ENCODE results near the gene ALKBH2. TPM values are rescaled to one million over a fixed set of nuclear protein-coding genes. Genes with fewer than 3 reads are reported as not detected.

Gene ALKBH2
- total and polyA plus RNA-seq, 2 experiments from 2014 or later, result 14.8 to 20.4 TPM

- Histone ChIP-seq H3K4me1 (ENCODE audit: insufficient read depth) (no peaks in the 10 kb centered on the region), H3K36me3 (ENCODE audit: low read depth) (peaks cover 3% of the 10 kb centered on the region; the same call in 1 of the 2 replicates), H3K9ac (no peak overlapping the region), H3F3A (ENCODE audit: insufficient read depth) (no peaks in the 10 kb centered on the region), H3K9me3 (ENCODE audit: low read depth) (no peaks in the 10 kb centered on the region), H3K4me2 (ENCODE audit: unreplicated experiment) (no peak overlapping the region), H4K20me1 (ENCODE audit: insufficient read depth) (no peaks in the 10 kb centered on the region), H2AFZ (no peak overlapping the region), H3K9me2 (ENCODE audit: insufficient read depth) (no peaks in the 10 kb centered on the region), H3K27me3 (replicated peaks; ENCODE audit: insufficient read depth) (no peaks in the 10 kb centered on the region), H3K79me2 (ENCODE audit: insufficient read depth) (no peaks in the 10 kb centered on the region), H3K4me3 (no peak overlapping the region), H3K27ac (no peak overlapping the region)
- DNase-seq, result no peak
- WGBS, 2 experiments (ENCODE audit: low coverage in 1 of 2, low lambda C conversion rate in 2 of 2, missing lambda C conversion rate in 2 of 2), result 85 to 87% methylated on average over 5 of the region's 5 CpGs
- TF ChIP-seq EZH2phosphoT487 (IDR thresholded peaks at IDR 0.05; ENCODE audit: insufficient read depth, low read depth) (no peak), EZH2 (IDR thresholded peaks at IDR 0.05; ENCODE audit: insufficient read depth, poor library complexity, severe bottlenecking) (no peak)
- in situ Hi-C loops (cut with MboI), result no loop called here
Measured at GRCh38 chr12:109065154-109065852, 28.0 kb downstream of the ALKBH2 start.

GRCh38 chr12:109064143-109064542 is 29.1 kb downstream of the ALKBH2 start:
- Histone ChIP-seq H3K27ac (no peak overlapping the region), H3K36me3 (ENCODE audit: low read depth) (peaks cover 3% of the 10 kb centered on the region; the same call in 1 of the 2 replicates), H3F3A (ENCODE audit: insufficient read depth) (no peaks in the 10 kb centered on the region), H3K27me3 (replicated peaks; ENCODE audit: insufficient read depth) (no peaks in the 10 kb centered on the region), H3K9me2 (ENCODE audit: insufficient read depth) (no peaks in the 10 kb centered on the region), H3K4me2 (ENCODE audit: unreplicated experiment) (no peak overlapping the region), H3K9me3 (ENCODE audit: low read depth) (no peaks in the 10 kb centered on the region), H3K4me1 (ENCODE audit: insufficient read depth) (no peaks in the 10 kb centered on the region), H3K4me3 (no peak overlapping the region), H4K20me1 (ENCODE audit: insufficient read depth) (no peaks in the 10 kb centered on the region), H2AFZ (no peak overlapping the region), H3K9ac (no peak overlapping the region), H3K79me2 (ENCODE audit: insufficient read depth) (no peaks in the 10 kb centered on the region)
- TF ChIP-seq EZH2 (IDR thresholded peaks at IDR 0.05; ENCODE audit: insufficient read depth, poor library complexity, severe bottlenecking) (no peak), EZH2phosphoT487 (IDR thresholded peaks at IDR 0.05; ENCODE audit: insufficient read depth, low read depth) (no peak)
- 83 to 88% methylated on average over 3 of the region's 3 CpGs for WGBS, 2 experiments (ENCODE audit: low coverage in 1 of 2, low lambda C conversion rate in 2 of 2, missing lambda C conversion rate in 2 of 2)
- DNase-seq, result no peak
- in situ Hi-C loops (cut with MboI), result no loop called here

DNA sequence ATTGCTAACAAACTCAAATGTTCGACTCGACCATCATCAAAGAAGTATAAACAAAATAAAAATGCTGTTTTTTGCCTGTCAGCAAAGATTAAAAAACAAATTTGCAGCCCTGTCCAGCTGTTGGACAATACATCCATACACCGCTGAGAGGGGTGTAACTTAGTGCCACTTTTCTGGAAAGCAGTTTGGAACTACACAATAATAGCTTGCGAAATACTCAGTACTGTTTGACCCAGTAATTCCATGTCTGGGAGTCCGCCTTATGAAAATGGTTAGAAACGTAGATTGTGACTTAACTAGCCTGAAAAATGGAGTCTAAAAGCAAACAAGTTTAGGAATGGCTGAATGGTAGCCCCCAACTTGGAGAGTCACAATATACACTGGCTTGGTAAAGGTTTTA is 34.5 kb downstream of the ALKBH2 start:
- Histone ChIP-seq H3K4me1 (ENCODE audit: insufficient read depth) (0 out of 2 replicates have a peak, but pooled peaks cover 2% of the 10 kb centered on the region), H3K36me3 (ENCODE audit: low read depth) (peaks cover 8% of the 10 kb centered on the region; the same call in 1 of the 2 replicates), H3K9me2 (ENCODE audit: insufficient read depth) (no peaks in the 10 kb centered on the region), H3K9ac (no peak overlapping the region), H4K20me1 (ENCODE audit: insufficient read depth) (no peaks in the 10 kb centered on the region), H3K27me3 (replicated peaks; ENCODE audit: insufficient read depth) (no peaks in the 10 kb centered on the region), H2AFZ (no peak overlapping the region), H3K79me2 (ENCODE audit: insufficient read depth) (peaks cover 9% of the 10 kb centered on the region; the same call in 1 of the 2 replicates), H3K27ac (no peak overlapping the region), H3K9me3 (ENCODE audit: low read depth) (no peaks in the 10 kb centered on the region), H3F3A (ENCODE audit: insufficient read depth) (no peaks in the 10 kb centered on the region), H3K4me2 (ENCODE audit: unreplicated experiment) (no peak overlapping the region), H3K4me3 (no peak overlapping the region)
- no peak for DNase-seq
- no peak for TF ChIP-seq EZH2phosphoT487 (IDR thresholded peaks at IDR 0.05; ENCODE audit: insufficient read depth, low read depth)
- TF ChIP-seq EZH2 (IDR thresholded peaks at IDR 0.05; ENCODE audit: insufficient read depth, poor library complexity, severe bottlenecking), result no peak
- 72 to 81% methylated on average over 6 of the region's 6 CpGs for whole genome bisulfite sequencing, 2 experiments (ENCODE audit: low coverage in 1 of 2, low lambda C conversion rate in 2 of 2, missing lambda C conversion rate in 2 of 2)
- in situ Hi-C loops (cut with MboI), result no loop called here

DNA sequence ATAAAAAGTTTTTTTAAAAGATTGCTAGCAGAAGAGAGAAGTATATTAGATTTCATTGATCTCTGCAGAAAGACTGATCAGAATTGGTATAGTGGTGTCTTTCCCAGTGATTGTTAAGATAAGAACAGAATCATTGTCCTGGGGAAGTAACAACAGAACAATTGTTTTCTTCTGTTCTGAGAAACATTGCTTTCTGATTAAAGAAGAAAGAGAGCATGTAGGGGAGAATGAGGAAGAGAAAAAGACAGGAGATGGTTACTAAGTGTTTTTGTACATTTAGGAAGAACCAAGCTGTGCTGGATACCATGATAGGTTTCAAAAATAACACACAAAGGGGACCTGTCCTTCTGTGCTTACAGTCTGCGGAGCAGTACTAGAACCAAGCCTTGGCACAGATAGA is 35.9 kb downstream of the ALKBH2 start:
- 92 to 94% methylated on average over 1 of the region's 1 CpG for WGBS, 2 experiments (ENCODE audit: low coverage in 1 of 2, low lambda C conversion rate in 2 of 2, missing lambda C conversion rate in 2 of 2)
- no peaks in the 10 kb centered on the region for H3K27me3 ChIP-seq (replicated peaks; ENCODE audit: insufficient read depth)
- H2AFZ ChIP-seq, result no peak overlapping the region
- H3K9me2 ChIP-seq (ENCODE audit: insufficient read depth), result no peaks in the 10 kb centered on the region
- no peaks in the 10 kb centered on the region for H4K20me1 ChIP-seq (ENCODE audit: insufficient read depth)
- H3K4me1 ChIP-seq (ENCODE audit: insufficient read depth), result 0 out of 2 replicates have a peak, but pooled peaks cover 8% of the 10 kb centered on the region
- no peak overlapping the region for H3K4me2 ChIP-seq (ENCODE audit: unreplicated experiment)
- H3K9me3 ChIP-seq (ENCODE audit: low read depth), result no peaks in the 10 kb centered on the region
- H3K9ac ChIP-seq, result no peak overlapping the region
- H3K4me3 ChIP-seq, result no peak overlapping the region
- no peak overlapping the region for H3K27ac ChIP-seq
- DNase-seq, result no peak
- peaks cover 22% of the 10 kb centered on the region for H3K79me2 ChIP-seq (ENCODE audit: insufficient read depth)
- in situ Hi-C loops (cut with MboI), result no loop called here
- TF ChIP-seq EZH2 (IDR thresholded peaks at IDR 0.05; ENCODE audit: insufficient read depth, poor library complexity, severe bottlenecking), result no peak
- TF ChIP-seq EZH2phosphoT487 (IDR thresholded peaks at IDR 0.05; ENCODE audit: insufficient read depth, low read depth), result no peak
- H3K36me3 ChIP-seq (ENCODE audit: low read depth), result peaks cover 8% of the 10 kb centered on the region; the same call in 1 of the 2 replicates
- no peaks in the 10 kb centered on the region for H3F3A ChIP-seq (ENCODE audit: insufficient read depth)
